ENCODE results near the gene OTUD3. TPM values are rescaled to one million over a fixed set of nuclear protein-coding genes. Genes with fewer than 3 reads are reported as not detected.

OTUD3 gene
- total and polyA plus RNA-seq, 2 of the 13 experiments (the other 11 are each of a cell fraction or from before 2014, with no cell fraction given): 5.2 to 7.5 TPM

DNA sequence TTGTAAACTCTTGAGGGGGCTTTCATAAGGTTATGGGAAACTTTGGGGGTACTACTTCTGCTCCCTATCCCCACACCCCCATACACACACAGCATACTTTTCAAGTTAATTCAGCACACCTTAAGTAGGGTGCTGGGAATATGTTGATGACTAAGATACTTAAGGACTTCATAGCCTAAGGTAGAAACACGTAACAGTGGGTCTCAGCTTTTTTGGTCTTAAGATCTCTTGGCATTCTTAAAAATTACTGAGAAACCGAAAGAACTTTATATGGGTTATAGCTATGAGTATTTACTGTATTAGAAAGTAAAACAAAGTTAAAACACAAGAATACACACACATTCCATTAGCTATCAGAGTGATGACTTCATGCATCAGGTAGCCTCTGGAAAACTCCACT, 2.1 kb downstream of the OTUD3 start:
- no peak overlapping the region for H2AFZ ChIP-seq (ENCODE audit: low read length)
- peaks cover 58% of the 10 kb centered on the region for H3K4me1 ChIP-seq (ENCODE audit: insufficient read depth, low read length)
- H3K79me2 ChIP-seq (ENCODE audit: insufficient read depth, low read length): peaks cover 59% of the 10 kb centered on the region
- peaks cover 0 to 4% of the 10 kb centered on the region in 2 experiments; a peak in 4 of 5 replicates for H3K36me3 ChIP-seq (replicated peaks in 1 of 2; ENCODE audit: control insufficient read depth in 1 of 2, insufficient read depth in 2 of 2, low read length in 2 of 2)
- ChIA-PET POLR2A (no interaction called here), CTCF (ENCODE audit: low intra/inter-chr PET ratio, low total read pairs) (no interaction called here)
- FAIRE-seq (no peak), ATAC-seq (no peak), DNase-seq (ENCODE audit: low spot score) (no peak)
- TF ChIP-seq GABPB1 (CRISPR knock-in tag; IDR thresholded peaks at IDR 0.05) (no peak), MNT (IDR thresholded peaks at IDR 0.05) (no peak), ZKSCAN5 (CRISPR knock-in tag; IDR thresholded peaks at IDR 0.05) (no peak)
- TF ChIP-seq, protein P1, sequence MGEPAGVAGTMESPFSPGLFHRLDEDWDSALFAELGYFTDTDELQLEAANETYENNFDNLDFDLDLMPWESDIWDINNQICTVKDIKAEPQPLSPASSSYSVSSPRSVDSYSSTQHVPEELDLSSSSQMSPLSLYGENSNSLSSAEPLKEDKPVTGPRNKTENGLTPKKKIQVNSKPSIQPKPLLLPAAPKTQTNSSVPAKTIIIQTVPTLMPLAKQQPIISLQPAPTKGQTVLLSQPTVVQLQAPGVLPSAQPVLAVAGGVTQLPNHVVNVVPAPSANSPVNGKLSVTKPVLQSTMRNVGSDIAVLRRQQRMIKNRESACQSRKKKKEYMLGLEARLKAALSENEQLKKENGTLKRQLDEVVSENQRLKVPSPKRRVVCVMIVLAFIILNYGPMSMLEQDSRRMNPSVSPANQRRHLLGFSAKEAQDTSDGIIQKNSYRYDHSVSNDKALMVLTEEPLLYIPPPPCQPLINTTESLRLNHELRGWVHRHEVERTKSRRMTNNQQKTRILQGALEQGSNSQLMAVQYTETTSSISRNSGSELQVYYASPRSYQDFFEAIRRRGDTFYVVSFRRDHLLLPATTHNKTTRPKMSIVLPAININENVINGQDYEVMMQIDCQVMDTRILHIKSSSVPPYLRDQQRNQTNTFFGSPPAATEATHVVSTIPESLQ (CRISPR knock-in tag; conservative IDR thresholded peaks at IDR 0.05): no peak
- TF ChIP-seq, protein P2, sequence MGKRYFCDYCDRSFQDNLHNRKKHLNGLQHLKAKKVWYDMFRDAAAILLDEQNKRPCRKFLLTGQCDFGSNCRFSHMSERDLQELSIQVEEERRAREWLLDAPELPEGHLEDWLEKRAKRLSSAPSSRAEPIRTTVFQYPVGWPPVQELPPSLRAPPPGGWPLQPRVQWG (CRISPR knock-in tag; IDR thresholded peaks at IDR 0.05; ENCODE audit: borderline replicate concordance, low read depth): no peak
- H3K9ac ChIP-seq (ENCODE audit: insufficient read depth, low read depth, low read length): 0 out of 2 replicates have a peak overlapping the region, but pooled peaks have one; percentile 84
- no peaks in the 10 kb centered on the region for H3K9me3 ChIP-seq (ENCODE audit: low read length)
- intact Hi-C loops (cut with micrococcal nuclease; ENCODE audit: unreplicated experiment) (loop anchor here (10.0 kb wide), 1 partner anchor 70 kb away; the partner anchor contains the start of gene RNF186), in situ Hi-C loops (cut with HindIII; ENCODE audit: extremely low pct_ligation_motif_present, low pct_unique_long_range_greater_than_20kb) (no loop called here)
- peak overlapping the region in 2 of 3 experiments; percentile 80 to 82; a peak in 1 of 6 replicates for H3K4me3 ChIP-seq (replicated peaks in 1 of 3; ENCODE audit: insufficient read depth in 1 of 3, low read depth in 2 of 3, low read length in 3 of 3)
- peaks cover 4% of the 10 kb centered on the region; the same call in 1 of the 2 replicates for H4K20me1 ChIP-seq (ENCODE audit: insufficient read depth, low read length)
- BruUV-seq (replicated peaks): no TSS peak
- H3K27me3 ChIP-seq (ENCODE audit: control insufficient read depth in 1 of 2, insufficient read depth in 2 of 2, low read length in 2 of 2): no peaks in the 10 kb centered on the region; a peak in 1 of 5 replicates
- no peak overlapping the region for H3K27ac ChIP-seq (ENCODE audit: extremely low read length, insufficient read depth, low read length)
- peak overlapping the region; percentile 96 for H3K4me2 ChIP-seq (ENCODE audit: low read depth, low read length)
- 95% methylated on average over 2 of the region's 2 CpGs for WGBS (ENCODE audit: low lambda C conversion rate)
